HG02763 (cell line): ENCODE data around the gene WDR43.

Source experiments
- ATAC-seq: cut with Tn5 transposase; IDR thresholded peaks from one replicate; pipeline ENCODE4 v1.9.1; 2021; ENCODE audit warnings: mild to moderate bottlenecking, moderate library complexity; ENCODE audit not compliant: unreplicated experiment

The WDR43 gene

GRCh38 chr2:28906821-28907220, 12.4 kb downstream of the WDR43 start:
- no peak for ATAC-seq

DNA sequence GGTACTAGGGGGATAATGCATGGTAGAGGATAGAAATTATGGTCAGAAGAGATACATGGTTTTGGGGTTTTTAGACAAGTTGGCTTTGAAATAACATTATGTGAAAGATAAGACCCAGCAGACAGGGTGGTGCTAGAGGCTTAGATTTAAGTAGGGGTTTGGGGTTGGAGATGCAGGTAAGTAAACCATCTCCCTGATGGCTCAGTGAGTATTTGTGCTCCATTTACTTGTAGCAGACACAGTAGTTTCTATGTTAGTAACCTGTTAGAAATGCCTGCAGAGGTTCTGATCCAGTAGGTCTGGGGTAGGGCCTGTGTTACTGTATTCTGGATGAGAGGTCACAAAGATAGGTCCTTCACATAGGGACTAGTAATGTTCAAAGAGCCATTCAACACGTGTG, 13.7 kb downstream of the WDR43 start:
- no peak for ATAC-seq

GRCh38 chr2:28909655-28910353, 15.3 kb downstream of the WDR43 start:
- no peak for ATAC-seq

- no peak for ATAC-seq
Measured at GRCh38 chr2:28915939-28916338, 21.5 kb downstream of the WDR43 start.

GRCh38 chr2:28926847-28927246, 32.4 kb downstream of the WDR43 start:
- ATAC-seq: no peak

DNA sequence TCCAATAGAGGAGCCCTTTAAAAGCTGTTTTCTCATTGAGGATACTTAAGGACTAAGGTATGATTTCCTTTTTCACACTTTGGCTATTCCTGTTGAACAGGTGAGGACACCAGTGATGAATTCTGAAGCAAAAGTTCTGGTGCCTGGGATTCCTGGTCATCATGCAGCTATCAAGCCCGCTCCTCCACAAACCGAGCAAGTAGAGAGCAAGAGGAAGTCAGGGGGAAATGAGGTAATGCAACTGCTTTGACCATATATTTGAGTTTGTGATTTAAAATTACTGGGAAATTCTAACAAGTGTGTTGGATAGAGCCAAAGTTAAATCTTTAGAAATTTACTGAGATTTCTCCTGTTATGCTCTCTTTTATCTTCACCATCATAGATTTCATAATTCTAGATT, 33.0 kb downstream of the WDR43 start:
- ATAC-seq: no peak

DNA sequence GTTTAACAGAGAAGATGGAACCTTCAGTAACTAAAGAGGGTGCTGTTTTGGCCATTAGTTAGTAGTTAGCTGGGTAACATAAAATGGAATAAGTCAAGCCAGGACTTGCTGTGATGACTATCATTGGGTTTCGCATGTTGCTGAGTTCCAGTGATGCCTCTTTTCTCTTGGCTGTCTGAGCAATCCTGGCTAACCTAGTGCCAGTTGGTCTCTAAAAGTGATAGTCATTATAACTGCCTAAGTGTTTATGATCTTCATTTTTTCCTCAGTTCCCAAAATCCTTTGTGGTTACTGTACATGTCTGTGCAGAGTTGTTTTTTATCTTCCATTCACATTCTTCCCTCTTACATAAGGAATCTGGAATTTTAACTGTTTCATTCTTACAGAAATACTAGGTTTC, 33.4 kb downstream of the WDR43 start:
- no peak for ATAC-seq

DNA sequence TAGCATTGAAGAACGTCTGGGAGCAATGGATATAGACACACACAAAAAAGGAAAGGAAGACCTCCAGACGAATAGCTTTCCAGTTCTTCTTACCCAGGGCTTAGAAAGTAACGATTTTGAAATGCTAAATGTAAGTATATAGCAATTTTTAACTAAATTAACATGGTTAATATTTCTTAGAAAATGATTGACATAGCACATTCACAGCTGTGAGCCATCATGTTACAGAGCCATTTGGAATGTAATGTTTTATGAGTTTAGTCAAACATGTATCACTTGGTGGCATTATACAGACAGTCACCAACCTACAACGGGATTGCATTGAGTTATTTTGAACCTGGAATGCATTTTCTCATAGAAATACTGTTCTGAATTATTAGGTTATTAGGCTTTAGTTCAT, 35.1 kb downstream of the WDR43 start:
- no peak for ATAC-seq

DNA sequence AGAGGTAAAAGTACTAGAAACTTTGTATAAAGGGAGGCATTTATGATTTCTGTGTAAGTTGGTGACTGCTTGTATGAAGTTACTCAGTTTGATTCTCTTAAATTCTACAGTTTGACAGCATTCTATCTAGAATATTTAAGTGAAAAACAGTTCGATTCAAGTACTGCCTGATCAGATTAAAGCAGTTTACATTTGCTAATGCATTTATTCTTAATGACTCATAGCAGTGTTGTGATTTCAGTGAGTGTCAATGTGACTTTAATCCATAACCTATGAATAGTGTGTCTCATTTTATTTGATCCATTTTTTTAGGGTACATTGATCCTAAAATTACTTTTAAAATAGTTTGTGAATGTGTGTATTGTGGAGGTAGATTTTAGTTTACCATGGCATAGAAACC, 35.7 kb downstream of the WDR43 start:
- no peak for ATAC-seq

- ATAC-seq: no peak
Measured at GRCh38 chr2:28934769-28935168, 40.3 kb downstream of the WDR43 start.

DNA sequence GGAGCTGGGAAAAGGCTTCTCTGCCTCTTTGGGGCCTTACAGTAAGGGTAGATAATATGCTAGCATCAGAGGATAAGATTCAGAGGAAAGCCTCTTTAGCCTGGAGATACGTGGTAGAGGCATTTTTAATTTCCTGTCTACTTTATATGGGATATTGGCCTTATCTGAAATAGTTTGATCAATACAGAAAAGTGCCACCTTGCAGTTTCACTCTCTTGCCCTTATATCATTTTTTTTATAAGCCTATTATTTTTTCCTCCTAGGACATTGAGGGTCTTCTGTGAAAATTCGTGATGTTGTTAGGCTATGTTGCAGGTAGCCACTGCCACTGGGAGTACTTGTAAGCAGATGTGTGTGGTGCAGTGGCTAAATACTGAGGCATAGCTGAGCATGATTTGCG, 46.5 kb downstream of the WDR43 start:
- ATAC-seq: no peak

- no peak for ATAC-seq
Measured at GRCh38 chr2:28944535-28945248, 50.2 kb downstream of the WDR43 start.

GRCh38 chr2:28948160-28948559, 53.7 kb downstream of the WDR43 start:
- ATAC-seq: no peak

DNA sequence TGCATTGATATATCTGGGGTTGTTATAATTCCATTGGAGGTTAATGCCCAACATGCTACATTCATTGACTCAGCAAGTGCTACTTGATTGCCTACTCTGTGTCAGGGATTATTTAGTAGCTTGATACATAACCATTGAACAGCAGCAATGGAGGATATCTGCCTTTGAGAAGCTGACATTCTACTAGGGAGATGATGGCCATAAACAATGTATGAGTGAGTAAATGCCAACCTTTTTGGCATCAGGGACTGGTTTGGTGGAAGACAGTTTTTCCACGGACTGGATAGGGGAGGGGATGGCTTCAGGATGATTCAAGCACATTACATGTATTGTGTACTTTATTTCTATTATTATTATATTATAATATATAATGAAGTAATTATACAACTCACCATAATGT, 54.7 kb downstream of the WDR43 start:
- ATAC-seq: no peak

DNA sequence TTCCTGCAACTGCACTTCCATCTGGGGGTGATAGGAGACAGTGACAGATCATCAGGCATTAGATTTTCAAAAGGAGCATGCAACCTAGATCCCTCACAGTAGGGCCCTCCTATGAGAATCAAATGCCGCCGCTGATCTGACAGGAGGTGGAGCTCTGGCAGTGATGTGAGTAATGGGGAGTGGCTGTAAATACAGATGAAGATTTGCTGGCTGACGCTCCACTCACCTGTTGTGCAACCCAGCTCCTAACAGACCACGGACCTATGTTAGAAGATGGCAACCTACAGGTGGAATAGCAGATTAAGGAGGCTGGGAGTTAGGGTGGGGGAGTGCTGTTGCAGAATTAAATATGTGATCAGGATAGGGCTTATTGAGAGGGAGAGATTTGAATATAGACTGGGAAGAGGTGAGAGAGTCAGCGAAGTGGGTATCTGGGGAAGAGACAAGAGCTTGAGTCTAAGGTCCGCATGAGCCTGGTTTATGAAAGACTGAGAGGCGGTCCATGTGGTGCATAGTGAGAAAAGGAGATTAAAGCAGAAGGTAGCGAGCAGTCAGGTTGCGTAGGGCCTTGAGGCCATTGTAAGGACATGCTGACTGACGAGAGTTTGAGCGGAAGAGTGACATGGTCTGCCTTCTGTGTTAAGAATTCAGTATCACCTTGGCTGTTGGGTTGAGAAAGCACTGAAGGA, 55.3 kb downstream of the WDR43 start:
- no peak for ATAC-seq

- ATAC-seq: no peak
Measured at GRCh38 chr2:28950941-28951630, 56.6 kb downstream of the WDR43 start.

GRCh38 chr2:28951910-28952835, 57.7 kb downstream of the WDR43 start:
- no peak for ATAC-seq

GRCh38 chr2:28952836-28953211, 58.4 kb downstream of the WDR43 start:
- ATAC-seq: no peak

DNA sequence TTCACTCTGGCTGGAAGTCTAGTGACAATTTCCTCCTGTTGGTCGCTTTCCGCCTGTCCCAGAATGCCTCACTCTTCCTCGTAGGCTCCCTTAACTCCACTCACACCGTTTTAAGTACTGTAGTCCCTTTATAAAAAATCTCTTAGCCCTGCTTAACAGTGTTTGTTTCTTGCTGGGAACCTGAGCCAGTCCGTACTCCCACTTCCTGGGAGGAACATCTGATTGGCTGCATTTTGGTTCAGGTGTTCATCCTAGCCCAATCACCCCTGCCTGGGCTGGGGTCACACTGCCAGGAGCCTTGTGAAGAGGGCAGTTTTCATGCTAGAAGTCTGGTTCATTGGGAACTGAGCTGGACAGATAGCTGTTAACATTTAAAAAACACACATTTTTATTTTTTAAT, 61.0 kb downstream of the WDR43 start:
- ATAC-seq: no peak

GRCh38 chr2:28956415-28956826, 62.0 kb downstream of the WDR43 start:
- no peak for ATAC-seq
